ENCODE measurements around the gene ARHGAP27. TPM values are rescaled to one million over a fixed set of nuclear protein-coding genes. Genes with fewer than 3 reads are reported as not detected.

The ARHGAP27 gene
- polyA plus RNA-seq, 1 experiment = 2.3 TPM

DNA sequence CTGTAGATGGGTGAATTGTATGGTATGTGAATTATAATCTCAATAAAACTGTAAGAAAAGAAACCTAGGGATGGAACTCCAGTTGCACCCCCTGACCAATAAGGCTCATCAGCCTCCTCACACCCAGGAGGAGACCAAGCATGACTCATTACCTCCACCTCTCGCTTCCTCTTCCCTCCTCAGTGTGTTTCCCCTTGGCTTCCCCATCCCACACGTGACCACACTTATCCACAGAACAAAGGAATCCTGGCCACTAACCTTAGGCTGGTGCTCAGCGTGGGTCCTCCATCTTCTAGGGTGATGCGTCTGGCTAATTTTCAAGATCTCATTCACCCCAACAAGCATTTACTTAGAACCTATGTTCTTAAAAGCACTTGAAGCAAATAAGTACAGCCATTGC is 79.6 kb downstream of the ARHGAP27 start:
- DNase-seq (ENCODE audit: low read depth) = no peak
- TF ChIP-seq, protein P1, sequence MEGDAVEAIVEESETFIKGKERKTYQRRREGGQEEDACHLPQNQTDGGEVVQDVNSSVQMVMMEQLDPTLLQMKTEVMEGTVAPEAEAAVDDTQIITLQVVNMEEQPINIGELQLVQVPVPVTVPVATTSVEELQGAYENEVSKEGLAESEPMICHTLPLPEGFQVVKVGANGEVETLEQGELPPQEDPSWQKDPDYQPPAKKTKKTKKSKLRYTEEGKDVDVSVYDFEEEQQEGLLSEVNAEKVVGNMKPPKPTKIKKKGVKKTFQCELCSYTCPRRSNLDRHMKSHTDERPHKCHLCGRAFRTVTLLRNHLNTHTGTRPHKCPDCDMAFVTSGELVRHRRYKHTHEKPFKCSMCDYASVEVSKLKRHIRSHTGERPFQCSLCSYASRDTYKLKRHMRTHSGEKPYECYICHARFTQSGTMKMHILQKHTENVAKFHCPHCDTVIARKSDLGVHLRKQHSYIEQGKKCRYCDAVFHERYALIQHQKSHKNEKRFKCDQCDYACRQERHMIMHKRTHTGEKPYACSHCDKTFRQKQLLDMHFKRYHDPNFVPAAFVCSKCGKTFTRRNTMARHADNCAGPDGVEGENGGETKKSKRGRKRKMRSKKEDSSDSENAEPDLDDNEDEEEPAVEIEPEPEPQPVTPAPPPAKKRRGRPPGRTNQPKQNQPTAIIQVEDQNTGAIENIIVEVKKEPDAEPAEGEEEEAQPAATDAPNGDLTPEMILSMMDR (IDR thresholded peaks at IDR 0.05; ENCODE audit: insufficient read depth, low read depth, low read length) = no peak
- H3K4me3 ChIP-seq (ENCODE audit: low read depth, low read length) = no peak overlapping the region
- ChIA-PET POLR2A (no interaction called here), CTCF (no interaction called here)
- no peaks in the 10 kb centered on the region for H3K27me3 ChIP-seq (ENCODE audit: control insufficient read depth, insufficient read depth, low read length)
- H3K36me3 ChIP-seq (ENCODE audit: control insufficient read depth, insufficient read depth, low read length) = no peaks in the 10 kb centered on the region

DNA sequence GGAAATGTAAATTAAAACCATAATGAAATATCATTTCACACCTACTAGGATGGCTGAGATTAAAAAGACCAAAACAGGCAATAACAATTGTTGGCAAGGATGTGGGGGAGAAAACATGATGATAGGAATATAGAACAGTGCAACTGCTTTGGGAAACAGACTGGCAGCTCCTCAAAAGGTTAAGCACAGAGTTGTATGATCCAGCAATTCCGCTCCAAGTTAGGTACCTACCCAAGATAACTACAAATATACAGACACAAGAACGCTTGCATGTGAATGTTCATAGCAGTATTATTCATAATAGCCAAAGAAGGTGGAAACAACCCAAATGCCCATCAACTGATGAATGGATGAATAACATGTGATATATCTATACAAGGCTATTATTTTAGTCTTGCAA is 80.8 kb downstream of the ARHGAP27 start:
- ChIA-PET CTCF (no interaction called here), POLR2A (no interaction called here)
- DNase-seq (ENCODE audit: low read depth) = no peak
- Histone ChIP-seq H3K4me3 (ENCODE audit: low read depth, low read length) (no peak overlapping the region), H3K36me3 (ENCODE audit: control insufficient read depth, insufficient read depth, low read length) (no peaks in the 10 kb centered on the region), H3K27me3 (ENCODE audit: control insufficient read depth, insufficient read depth, low read length) (no peaks in the 10 kb centered on the region)
- TF ChIP-seq, protein P1 (IDR thresholded peaks at IDR 0.05; ENCODE audit: insufficient read depth, low read depth, low read length) = no peak

DNA sequence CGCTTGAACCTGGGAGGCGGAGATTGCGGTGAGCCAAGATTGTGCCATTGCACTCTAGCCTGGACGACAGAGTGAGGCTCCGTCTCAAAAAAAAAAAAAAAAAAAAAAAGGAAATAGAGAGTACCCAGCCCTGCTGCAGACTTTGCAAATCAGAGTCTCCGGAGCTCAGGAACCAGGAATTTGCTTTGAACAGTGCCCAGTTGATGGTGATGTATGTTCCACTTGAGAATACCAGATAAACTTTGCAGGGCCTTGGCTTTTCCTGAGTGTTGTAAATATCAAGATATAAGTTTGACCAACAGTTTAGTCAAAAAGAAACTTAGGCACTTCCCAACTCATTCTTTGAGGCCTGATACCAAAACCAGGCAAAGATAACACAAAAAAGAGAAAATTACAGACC is 85.2 kb downstream of the ARHGAP27 start:
- ChIA-PET CTCF (interaction anchor here (1.0 kb wide), 1 partner anchor 41 kb away, joined by 3 read pairs; no protein-coding TSS in a partner anchor), POLR2A (no interaction called here)
- no peak overlapping the region for H3K4me3 ChIP-seq (ENCODE audit: low read depth, low read length)
- TF ChIP-seq, protein P1 (IDR thresholded peaks at IDR 0.05; ENCODE audit: insufficient read depth, low read depth, low read length) = no peak
- H3K27me3 ChIP-seq (ENCODE audit: control insufficient read depth, insufficient read depth, low read length) = no peaks in the 10 kb centered on the region
- no peak for DNase-seq (ENCODE audit: low read depth)
- no peaks in the 10 kb centered on the region for H3K36me3 ChIP-seq (ENCODE audit: control insufficient read depth, insufficient read depth, low read length)

DNA sequence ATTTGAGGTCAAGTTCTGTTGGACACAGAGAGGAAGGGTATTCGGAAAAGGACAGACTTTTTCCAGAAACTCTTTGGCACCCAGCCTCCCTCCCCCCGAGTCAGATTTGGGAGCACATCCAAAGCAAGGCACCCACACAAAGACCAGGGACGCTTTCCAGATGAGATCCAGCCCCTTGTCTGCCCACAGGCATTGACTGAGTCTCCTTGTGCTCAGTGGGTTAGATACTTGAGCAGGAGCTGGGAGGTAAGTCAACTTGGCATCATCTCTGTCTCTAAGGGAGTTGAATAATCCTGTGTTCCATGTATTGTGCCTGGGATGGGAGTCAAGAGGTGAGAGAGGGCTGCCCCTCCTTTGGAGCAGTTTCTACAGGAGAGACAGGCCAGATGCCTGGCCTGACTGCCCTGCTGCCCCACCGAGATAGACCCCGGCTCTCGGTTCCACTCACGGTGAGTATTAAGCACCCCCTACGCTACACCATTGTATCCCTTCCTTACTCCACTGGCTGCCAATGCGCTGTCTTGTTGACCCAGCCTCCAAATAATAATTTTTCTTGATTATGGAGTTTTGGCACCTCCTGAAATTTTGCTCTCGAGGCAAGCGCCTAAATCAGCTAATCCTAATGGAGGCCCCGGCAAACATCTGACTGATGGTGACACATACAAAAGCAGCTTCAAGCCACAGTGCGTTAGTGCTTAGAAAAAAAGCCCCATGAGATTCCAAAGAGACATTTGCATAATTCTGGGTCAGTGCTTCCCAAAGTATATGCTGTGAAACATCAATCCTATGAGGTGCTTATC is 86.3 kb downstream of the ARHGAP27 start:
- no peak overlapping the region for H3K4me3 ChIP-seq (ENCODE audit: low read depth, low read length)
- H3K36me3 ChIP-seq (ENCODE audit: control insufficient read depth, insufficient read depth, low read length) = no peaks in the 10 kb centered on the region
- no peaks in the 10 kb centered on the region for H3K27me3 ChIP-seq (ENCODE audit: control insufficient read depth, insufficient read depth, low read length)
- no peak for DNase-seq (ENCODE audit: low read depth)
- TF ChIP-seq, protein P1 (IDR thresholded peaks at IDR 0.05; ENCODE audit: insufficient read depth, low read depth, low read length) = no peak
- POLR2A ChIA-PET = no interaction called here
- CTCF ChIA-PET = interaction anchor here (0.9 to 2.4 kb wide), 7 partner anchors 13 to 124 kb away, joined by 3 to 9 read pairs (median 4); partner anchors contain the start of gene FMNL1

DNA sequence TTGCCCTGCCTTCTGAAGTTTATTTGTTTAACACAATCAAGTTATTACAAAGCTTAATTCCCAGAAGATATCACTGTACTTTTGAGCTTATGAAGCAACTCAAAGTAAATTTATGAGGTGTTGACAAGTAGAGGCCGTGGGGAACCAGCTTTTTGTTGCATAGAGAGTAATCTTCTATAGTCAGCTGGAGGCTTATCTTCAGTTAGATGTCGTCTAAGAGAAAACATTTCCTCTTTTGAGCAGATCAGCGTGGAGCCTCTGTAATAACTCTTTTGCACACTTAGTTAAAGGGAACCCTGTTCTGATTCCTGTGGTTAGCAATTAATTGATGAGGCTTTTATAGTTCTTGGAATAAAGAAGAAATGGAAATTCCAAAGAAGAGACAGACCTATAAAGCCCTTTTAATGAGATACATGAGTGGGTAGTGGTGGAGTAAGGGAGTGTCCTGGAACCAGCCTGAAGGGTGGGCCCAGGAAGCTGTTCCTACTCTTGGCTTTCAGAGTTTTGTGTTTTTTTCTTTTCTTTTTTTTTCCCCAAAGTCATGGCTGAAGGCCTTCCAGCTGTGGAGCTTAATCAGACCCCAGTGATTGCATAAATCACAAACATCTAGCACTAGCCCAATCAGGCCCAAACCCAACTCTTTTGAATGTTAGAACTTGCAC is 87.0 kb downstream of the ARHGAP27 start:
- H3K4me3 ChIP-seq (ENCODE audit: low read depth, low read length) = no peak overlapping the region
- H3K36me3 ChIP-seq (ENCODE audit: control insufficient read depth, insufficient read depth, low read length) = no peaks in the 10 kb centered on the region
- TF ChIP-seq, protein P1 (IDR thresholded peaks at IDR 0.05; ENCODE audit: insufficient read depth, low read depth, low read length) = no peak
- ChIA-PET POLR2A (interaction anchor here (0.8 to 0.9 kb wide), 2 partner anchors 23 to 28 kb away, joined by 5 read pairs; partner anchors contain the start of gene MAP3K14), CTCF (interaction anchor here (0.9 to 2.4 kb wide), 9 partner anchors 14 to 123 kb away, joined by 3 to 9 read pairs (median 4); partner anchors contain the start of genes FMNL1 and MAP3K14)
- peak; percentile 98 for DNase-seq (ENCODE audit: low read depth)
- no peaks in the 10 kb centered on the region for H3K27me3 ChIP-seq (ENCODE audit: control insufficient read depth, insufficient read depth, low read length)

Data from BJ (cell line).